Fibroblast of skin of back (primary cell): ENCODE data around the gene SPATA6L.
"Not testable (repeated sequence)": the region's sequence is repeated elsewhere in the genome, so short reads cannot be mapped to it uniquely, and the experiment has no call there.

Experiments used
- DNase-seq: peaks from one replicate; pipeline ENCODE4 v3.0.0-alpha.2; 2013

SPATA6L gene

DNA sequence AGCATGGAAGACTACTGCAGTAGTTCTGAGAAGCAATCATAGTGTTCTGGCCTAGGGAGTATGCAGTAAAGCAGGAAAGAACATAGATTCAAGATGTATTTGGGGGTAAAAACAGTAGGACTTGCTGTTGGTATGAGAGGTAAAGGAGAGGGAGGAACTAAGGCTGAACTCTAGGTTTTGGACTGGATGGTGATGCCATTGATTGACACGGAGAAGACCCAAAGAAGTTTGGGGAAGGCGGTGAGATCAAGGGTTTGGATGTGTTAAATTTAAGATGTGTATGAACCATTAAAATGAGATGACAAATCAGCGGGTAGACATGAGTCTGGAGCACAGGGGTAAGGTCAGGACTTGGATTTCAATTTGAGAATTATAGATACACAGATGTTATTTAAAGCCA, 11.1 kb upstream of the SPATA6L start:
- DNase-seq, result no peak

DNA sequence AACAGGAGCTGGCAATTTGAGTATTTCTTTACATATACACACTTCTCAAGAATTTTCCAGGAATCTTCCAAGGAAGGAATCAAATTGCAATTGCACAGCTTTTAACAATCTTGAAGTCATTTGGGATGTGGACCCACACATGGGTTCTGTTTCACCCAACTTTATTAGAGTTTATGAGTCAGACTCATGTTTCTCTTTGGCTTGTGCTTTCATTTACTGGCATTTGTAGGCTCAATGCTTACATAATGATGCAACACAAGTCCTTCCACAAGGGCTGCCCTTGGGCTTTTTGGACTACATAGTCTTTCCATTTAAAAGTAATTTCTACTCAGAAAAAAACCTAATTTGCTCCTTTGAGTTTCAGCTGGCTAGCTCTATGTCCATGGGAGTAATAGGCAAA, 8.5 kb upstream of the SPATA6L start:
- peak; percentile 80 for DNase-seq

DNA sequence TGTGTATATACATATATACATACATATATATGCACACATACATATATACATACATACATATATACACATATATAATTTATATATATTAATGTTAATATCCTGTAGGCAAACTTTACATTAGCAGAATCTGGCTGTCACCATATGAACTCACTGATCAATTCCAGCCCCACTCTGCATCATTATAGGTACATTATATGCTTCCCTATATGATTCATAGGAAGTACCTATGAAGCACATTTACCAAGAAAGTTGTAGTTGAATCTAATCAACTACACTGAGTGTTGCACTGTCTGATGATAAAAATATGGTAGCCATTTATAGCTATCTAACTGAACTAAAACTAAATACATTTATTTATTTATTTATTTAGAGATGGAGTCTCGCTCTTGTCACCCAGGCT, 5.5 kb upstream of the SPATA6L start:
- DNase-seq, result no peak

- no peak for DNase-seq
Observed at GRCh38 chr9:4670591-4670990, 4.3 kb upstream of the SPATA6L start.

- DNase-seq, result no peak
Observed at GRCh38 chr9:4669890-4670289, 3.6 kb upstream of the SPATA6L start.

DNA sequence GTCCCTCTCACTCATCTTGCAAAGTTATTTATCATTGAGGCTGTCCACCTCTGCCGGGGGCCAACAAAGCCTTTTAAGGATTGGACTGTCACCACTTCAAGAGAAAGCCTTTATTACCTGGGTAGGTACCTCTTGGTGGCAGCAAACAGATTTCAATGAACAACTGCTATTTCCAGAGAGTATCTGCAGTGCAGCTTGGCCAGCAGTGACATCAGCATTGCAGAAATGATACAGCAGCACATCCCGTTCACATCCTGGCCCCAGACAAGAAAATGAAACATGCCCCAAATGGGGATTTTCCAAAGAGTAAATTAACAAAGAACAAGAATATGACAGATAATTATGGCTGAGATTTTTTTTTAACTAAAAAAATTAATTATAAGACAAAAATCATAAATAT, 2.3 kb upstream of the SPATA6L start:
- DNase-seq, result no peak

DNA sequence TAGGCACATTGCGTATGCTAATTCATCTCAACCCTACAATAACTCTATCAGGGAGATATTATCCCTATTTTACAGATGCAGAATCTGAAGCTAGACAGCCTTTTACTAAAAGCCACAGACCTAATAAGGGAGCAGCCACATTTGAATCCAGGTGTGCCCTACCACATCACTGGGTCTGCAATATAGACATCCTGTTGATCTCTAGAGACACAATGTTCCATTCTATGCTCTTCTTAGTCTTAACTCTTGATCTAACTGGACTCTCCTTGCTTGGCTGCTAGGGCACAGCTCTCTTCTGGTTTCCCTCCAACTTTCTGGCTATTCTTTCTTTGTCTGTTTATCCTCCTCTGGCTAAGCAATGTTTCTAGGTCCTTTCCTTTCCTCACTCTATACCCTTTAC, 1.4 kb upstream of the SPATA6L start:
- DNase-seq, result no peak

DNA sequence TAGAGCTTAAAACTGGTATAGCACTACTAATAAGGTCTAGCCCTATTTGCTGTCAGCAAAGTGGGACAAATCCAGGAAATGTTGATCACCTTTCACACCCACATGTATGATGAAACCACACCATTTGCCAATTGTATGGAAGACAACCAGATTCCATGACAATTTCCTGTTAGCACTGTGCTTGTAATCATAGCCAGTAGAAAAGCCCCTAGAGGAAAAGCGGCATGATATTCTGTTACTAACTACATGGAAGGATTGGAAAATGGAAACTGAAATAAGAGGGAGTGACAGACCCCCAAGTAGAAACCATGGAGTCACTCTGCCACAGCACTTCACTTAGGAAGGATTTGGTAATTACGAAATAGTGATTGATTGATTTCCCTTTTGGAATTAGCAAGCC, 923 bp downstream of the SPATA6L start:
- DNase-seq, result no peak

DNA sequence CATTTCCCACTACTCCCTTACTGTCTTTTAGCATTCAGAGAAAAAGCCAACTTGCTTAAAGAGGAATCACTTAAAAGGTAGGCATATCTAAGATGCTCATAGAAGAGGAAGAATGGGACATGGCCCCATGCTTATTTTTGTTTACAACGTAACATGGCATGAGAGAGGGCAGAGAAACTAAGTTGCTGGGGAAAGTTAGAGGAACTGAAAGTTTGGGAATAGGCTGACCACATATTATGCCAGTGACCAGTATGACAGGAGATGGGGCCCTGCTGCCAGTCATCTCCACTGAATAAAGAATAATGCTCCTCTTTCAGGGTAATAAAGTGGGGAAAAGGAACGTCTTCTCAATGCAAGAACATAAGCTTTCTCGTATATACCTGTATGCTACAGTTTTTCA, 2.3 kb downstream of the SPATA6L start:
- no peak for DNase-seq

DNA sequence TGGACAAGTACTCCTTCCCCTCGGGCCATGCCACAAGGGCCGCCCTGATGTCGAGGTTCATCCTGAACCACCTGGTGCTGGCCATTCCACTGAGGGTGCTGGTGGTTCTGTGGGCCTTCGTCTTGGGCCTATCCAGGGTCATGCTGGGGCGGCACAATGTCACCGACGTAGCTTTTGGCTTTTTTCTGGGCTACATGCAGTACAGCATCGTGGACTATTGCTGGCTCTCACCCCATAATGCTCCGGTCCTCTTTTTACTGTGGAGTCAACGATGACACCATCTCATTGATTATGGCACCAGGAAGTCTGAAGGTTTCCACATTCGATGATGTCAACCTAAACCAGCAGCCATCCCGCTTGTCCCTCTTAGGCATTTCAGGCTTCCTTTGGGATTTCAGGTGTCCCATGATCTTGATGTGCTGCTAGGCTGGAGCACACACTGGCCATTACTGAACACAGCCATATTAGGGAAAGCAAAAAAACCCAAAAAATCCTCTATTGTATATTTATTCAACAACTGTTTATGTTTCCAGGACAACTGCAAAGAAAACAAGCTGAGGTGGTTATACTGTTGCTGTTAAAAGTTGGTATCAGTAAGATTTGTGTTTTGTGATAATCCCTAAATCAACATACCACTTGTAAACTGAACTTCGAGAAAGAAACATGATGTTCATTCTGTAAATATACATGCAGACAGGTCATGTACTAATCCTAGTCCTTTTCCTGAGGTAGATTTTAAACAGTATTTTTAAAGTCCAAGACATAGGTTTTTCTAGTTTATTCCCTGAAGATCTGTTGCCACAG, 3.1 kb downstream of the SPATA6L start:
- DNase-seq, result no peak

GRCh38 chr9:4662108-4662988, 3.9 kb downstream of the SPATA6L start, which contains the start of gene PLPP6:
TSS of gene PLPP6 (plus strand) at chr9:4662294. CDS start at chr9:4662376, 82 bp downstream.
- peak; percentile 81 for DNase-seq

- no peak for DNase-seq
Observed at GRCh38 chr9:4661611-4662010, 4.7 kb downstream of the SPATA6L start.

DNA sequence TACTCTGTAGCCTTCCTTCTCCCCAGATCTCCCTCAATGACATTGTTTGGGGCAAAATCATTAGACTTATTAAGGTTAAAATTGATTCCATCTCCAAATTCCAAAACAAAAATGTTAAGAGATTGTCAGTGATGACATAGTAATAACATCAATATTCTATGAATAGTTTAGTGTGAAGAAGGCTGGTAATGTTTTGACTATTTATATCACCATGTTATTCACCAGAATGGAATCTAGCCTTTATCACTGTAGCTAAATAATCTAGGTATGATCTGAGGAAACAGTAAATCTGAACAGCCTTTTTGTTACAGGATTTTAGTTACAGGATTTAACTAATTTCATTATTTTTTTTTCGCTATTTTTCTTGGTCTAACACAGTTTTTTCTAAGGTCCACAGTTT, 5.1 kb downstream of the SPATA6L start:
- DNase-seq, result peak; percentile 63

DNA sequence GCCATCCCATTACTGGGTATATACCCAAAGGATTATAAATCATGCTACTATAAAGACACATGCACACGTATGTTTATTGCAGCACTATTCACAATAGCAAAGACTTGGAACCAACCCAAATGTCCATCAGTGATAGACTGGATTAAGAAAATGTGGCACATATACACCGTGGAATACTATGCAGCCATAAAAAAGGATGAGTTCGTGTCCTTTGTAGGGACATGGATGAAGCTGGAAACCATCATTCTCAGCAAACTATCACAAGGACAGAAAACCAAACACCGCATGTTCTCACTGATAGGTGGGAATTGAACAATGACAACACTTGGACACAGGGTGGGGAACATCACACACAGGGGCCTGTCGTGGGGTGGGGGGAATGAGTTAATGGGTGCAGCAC, 5.6 kb downstream of the SPATA6L start:
- DNase-seq, result not testable (repeated sequence)

GRCh38 chr9:4657426-4658159, 8.7 kb downstream of the SPATA6L start:
- no peak for DNase-seq

GRCh38 chr9:4656621-4657020, 9.7 kb downstream of the SPATA6L start:
- DNase-seq, result no peak

GRCh38 chr9:4656196-4656595, 10.1 kb downstream of the SPATA6L start:
- not testable (repeated sequence) for DNase-seq

DNA sequence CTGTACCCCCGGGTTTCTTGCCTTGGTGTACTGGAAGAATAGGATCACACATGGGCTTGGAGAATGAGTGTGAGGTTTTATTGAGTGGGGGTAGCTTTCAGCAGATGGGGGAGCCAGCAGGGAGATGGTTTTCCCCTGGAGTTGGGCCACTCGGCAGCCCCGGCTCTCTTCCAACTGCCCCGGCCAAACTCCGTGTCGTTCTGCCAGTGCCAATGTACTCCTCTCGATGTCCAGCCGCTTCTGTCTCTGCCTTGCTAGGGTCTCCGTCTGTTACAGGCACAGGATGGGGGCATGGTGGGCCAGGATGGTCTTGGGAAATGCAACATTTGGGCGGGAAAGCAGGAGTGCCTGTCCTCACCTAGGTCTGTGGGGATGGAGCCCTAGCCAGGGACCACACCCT, 11.7 kb downstream of the SPATA6L start:
- no peak for DNase-seq

- no peak for DNase-seq
Observed at GRCh38 chr9:4654084-4654483, 12.2 kb downstream of the SPATA6L start.

- DNase-seq, result no peak
Observed at GRCh38 chr9:4642351-4642750, 23.9 kb downstream of the SPATA6L start.

DNA sequence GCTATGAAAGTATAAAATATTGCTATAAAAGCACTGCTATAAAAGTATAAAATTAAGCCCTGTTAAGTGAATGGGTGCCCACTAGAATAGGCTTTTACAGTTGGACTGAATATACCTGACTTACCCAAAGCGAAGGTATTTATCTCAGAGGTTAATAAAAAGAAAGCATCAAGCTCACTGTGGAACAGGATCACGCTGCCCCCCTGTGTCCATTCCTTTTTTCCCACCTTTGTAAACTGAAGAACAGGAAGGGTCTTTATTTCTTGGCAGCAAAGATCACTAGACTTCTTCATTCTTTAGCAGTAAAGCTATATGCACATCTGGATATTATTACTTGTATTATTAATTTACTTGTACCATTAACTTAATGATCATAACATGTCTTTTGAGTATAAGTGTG, 26.3 kb downstream of the SPATA6L start:
- no peak for DNase-seq

DNA sequence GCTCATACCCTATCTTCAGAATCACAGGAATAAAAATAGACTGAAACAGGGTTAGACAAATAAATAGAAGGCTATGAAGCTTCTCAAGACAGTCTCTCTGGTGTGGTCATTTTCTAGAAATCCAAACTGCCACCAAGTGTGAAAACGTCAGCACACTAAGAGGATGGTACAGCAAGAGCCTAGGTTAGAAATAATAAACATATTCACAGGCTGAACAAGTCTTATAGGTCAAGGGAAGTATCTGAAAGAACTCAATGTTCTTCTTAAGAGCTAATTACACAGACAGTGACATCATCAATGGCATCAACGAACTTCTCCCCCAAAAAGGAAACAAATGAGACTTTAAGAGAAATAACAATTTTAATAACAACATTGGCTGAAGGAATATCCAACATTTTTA, 26.9 kb downstream of the SPATA6L start:
- DNase-seq, result no peak

DNA sequence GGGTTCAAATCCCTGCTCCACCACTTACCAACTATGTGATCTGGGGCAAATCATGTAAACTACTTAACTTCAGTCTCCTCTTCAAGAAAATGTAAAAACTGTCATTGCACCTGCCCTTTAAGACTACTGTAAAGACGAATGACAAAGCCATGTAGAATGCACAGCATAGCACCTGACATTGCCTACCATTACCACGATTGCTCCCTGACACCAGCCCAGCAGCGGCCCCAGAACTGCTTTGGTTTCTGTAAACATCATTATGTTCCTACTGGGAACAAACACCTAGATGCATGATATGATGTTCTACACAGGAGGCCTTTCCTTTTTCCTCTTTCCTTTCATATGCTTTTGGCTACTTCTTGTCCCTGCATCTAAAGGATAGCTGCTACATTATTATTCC, 27.3 kb downstream of the SPATA6L start:
- DNase-seq, result no peak
